Neutrophil (primary cell): ENCODE measurements around the gene DOCK8.
A peak's percentile ranks its signal among the peaks of the same experiment; 100 is the strongest.

ENCODE experiments used
- H3K27ac ChIP-seq: fragments of 200-600 bp; sonication (generic); 2 replicates; pipeline ENCODE4 v1.5.1; 2016; ENCODE audit warnings: mild to moderate bottlenecking, moderate library complexity
- H3K27me3 ChIP-seq: fragments of 200-600 bp; sonication (generic); 2 replicates; pipeline ENCODE4 v1.6.0; 2016; ENCODE audit warnings: mild to moderate bottlenecking
- H3K36me3 ChIP-seq: fragments of 200-600 bp; sonication (generic); 2 replicates; pipeline ENCODE4 v1.5.1; 2017
- H3K4me1 ChIP-seq, 2 experiments: fragments of 200-600 bp in 1 of 2; sonication (generic) in 1 of 2; 1 replicate in 1 of 2; 2 replicates in 1 of 2; pipeline versions ENCODE4 v1.5.1 to v1.6.1; 2013 to 2016; ENCODE audit warnings: low read depth in 1 of 2, low read length in 1 of 2, mild to moderate bottlenecking in 1 of 2, moderate library complexity in 1 of 2; ENCODE audit not compliant: control insufficient read depth in 1 of 2, insufficient read depth in 1 of 2
- H3K4me3 ChIP-seq, 2 experiments: fragments of 200-600 bp in 1 of 2; sonication (generic) in 1 of 2; 1 replicate in 1 of 2; 2 replicates in 1 of 2; pipeline ENCODE4 v1.5.1; 2013 to 2016; ENCODE audit warnings: low read depth in 1 of 2, low read length in 1 of 2, mild to moderate bottlenecking in 1 of 2, moderate library complexity in 1 of 2
- H3K9me3 ChIP-seq: fragments of 200-600 bp; sonication (generic); 2 replicates; pipeline ENCODE4 v1.5.1; 2016
- CTCF ChIP-seq: fragments of 200-600 bp; sonication (generic); IDR thresholded peaks from 2 replicates; pipeline ENCODE4 v1.5.1; 2016; ENCODE audit warnings: antibody characterized with exemption

The DOCK8 gene

GRCh38 chr9:237141-237857 is 22.6 kb downstream of the DOCK8 start:
- Histone ChIP-seq H3K4me1 (peaks cover 4 to 14% of the 10 kb centered on the region in 2 experiments), H3K4me3 (no peak overlapping the region), H3K27ac (peak overlapping the region; percentile 58), H3K9me3 (no peaks in the 10 kb centered on the region), H3K27me3 (no peaks in the 10 kb centered on the region), H3K36me3 (peaks cover 15% of the 10 kb centered on the region)
- no peak for TF ChIP-seq CTCF

- peak overlapping the region; percentile 58 for H3K27ac ChIP-seq
- H3K4me1 ChIP-seq = peaks cover 4 to 14% of the 10 kb centered on the region in 2 experiments
- peaks cover 15% of the 10 kb centered on the region for H3K36me3 ChIP-seq
- TF ChIP-seq CTCF = no peak
- no peaks in the 10 kb centered on the region for H3K27me3 ChIP-seq
- no peak overlapping the region for H3K4me3 ChIP-seq
- no peaks in the 10 kb centered on the region for H3K9me3 ChIP-seq
Observed at GRCh38 chr9:237858-238345, 23.2 kb downstream of the DOCK8 start.

GRCh38 chr9:242461-243080 is 27.9 kb downstream of the DOCK8 start:
- TF ChIP-seq CTCF = no peak
- Histone ChIP-seq H3K27me3 (no peaks in the 10 kb centered on the region), H3K27ac (peak overlapping the region; percentile 17), H3K4me1 (peaks cover 15 to 24% of the 10 kb centered on the region in 2 experiments), H3K4me3 (no peak overlapping the region), H3K9me3 (no peaks in the 10 kb centered on the region), H3K36me3 (peaks cover 25% of the 10 kb centered on the region)

DNA sequence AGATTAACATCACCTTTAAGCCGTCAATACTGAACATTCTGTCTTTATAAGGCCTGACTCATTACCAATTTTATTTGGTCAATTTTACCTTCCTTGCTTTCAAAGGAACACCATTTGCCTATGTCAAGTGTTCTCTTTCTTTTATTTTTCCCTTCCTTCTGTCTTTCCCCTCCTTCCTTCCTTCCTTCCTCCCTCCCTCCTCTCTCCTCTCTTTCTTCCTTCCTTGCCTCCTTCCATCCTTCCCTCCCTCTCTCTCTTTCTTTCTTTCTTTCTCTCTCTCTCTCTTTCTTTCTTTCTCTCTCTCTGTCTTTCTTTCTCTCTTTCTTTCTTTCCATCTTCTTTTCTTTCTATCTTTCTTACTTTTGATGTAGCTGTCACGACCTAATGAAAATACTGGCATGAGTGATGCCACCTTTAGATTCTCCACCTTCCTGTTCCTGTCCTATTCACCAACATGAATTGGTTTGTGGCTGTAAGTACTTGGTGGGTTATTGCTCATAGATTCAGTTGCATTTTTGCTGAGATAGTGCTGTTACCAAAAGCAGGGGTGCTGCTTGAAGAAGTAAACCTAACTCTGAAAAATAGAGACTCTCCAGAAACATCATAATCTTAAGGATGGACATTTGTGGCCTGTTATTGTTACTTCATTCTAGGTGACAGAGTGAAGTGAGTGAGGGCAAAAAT is 33.8 kb downstream of the DOCK8 start:
- no peaks in the 10 kb centered on the region for H3K27me3 ChIP-seq
- no peak for TF ChIP-seq CTCF
- H3K27ac ChIP-seq = peak overlapping the region; percentile 71
- peaks cover 7% of the 10 kb centered on the region for H3K36me3 ChIP-seq
- H3K4me1 ChIP-seq = peaks cover 33 to 47% of the 10 kb centered on the region in 2 experiments
- no peaks in the 10 kb centered on the region for H3K9me3 ChIP-seq
- H3K4me3 ChIP-seq = no peak overlapping the region

DNA sequence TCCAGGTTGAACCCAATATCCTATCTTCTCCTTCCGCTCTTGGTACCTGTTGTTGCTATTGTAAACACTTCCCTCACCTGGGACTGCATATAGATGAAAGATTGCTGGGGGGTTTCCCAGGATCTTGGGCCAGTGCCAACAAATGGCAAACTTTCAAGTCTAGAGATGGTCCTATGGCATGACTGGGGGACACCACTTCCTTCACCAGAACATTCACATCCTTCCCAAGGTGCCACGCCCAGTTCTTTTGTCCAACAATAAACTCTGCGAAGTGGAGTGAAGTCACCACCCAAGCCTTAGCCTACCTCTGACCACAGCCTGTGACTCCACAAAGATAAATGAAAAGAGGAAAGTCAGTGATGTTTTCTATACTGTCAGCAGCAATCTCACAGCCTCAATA is 34.4 kb downstream of the DOCK8 start:
- peaks cover 4% of the 10 kb centered on the region for H3K36me3 ChIP-seq

More for the DNA sequence above, 34.4 kb downstream of the DOCK8 start:
- Histone ChIP-seq H3K27me3 (no peaks in the 10 kb centered on the region), H3K4me3 (no peak overlapping the region), H3K4me1 (peaks cover 33 to 47% of the 10 kb centered on the region in 2 experiments), H3K9me3 (no peaks in the 10 kb centered on the region), H3K27ac (peak overlapping the region; percentile 71)
- TF ChIP-seq CTCF = no peak
